NT2/D1 (cell line): ENCODE data around the gene SH3BP2.

Experiments used
- SUZ12 ChIP-seq: IDR thresholded peaks from 2 replicates; pipeline ENCODE4 v1.6.1; 2011; ENCODE audit not compliant: insufficient read length, insufficient read depth; ENCODE audit errors: extremely low read depth
- YY1 ChIP-seq: IDR thresholded peaks from 2 replicates; pipeline ENCODE4 v1.6.1; 2011; ENCODE audit not compliant: insufficient read length, insufficient read depth
- ZNF274 ChIP-seq: IDR thresholded peaks from 2 replicates; pipeline ENCODE4 v1.6.1; 2011; ENCODE audit warnings: mild to moderate bottlenecking, low read depth, low read length

- TF ChIP-seq ZNF274 (no peak), YY1 (no peak), SUZ12 (no peak)
Measured at GRCh38 chr4:2881431-2881830, 88.5 kb downstream of the SH3BP2 start.
